GM12892 (cell line): ENCODE results near the gene RASSF8.

Experiments used
- POLR2A ChIP-seq: IDR thresholded peaks from 2 replicates; pipeline ENCODE4 v1.6.1; 2011; ENCODE audit warnings: low read depth, low read length, control low read depth
- POLR2AphosphoS5 ChIP-seq: IDR thresholded peaks from 2 replicates; pipeline ENCODE4 v1.6.1; 2011; ENCODE audit warnings: low read depth, low read length, control low read depth
- TAF1 ChIP-seq: IDR thresholded peaks from 2 replicates; pipeline ENCODE4 v1.6.1; 2011; ENCODE audit warnings: low read depth, mild to moderate bottlenecking, control low read depth, low read length, borderline replicate concordance

DNA sequence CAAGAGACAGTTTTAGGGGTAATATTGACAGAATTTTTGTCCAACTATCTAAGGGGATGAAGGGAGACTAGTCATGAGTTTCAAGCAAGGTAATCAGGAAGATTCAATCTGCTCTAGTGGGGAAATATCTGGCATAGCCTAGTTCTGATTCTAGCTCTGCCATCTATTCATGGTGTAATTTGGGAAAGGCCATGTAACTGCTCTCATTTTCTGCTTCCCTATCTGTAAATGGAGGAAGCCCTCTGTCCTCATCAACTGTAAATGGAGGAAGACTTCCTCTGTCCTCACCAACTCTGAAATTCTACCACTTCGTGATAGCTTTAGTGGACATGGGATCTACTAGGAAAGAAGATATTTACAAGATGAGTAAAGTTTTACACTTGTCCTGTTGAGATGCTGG, 128.5 kb downstream of the RASSF8 start:
- no peak for TF ChIP-seq POLR2AphosphoS5
- TF ChIP-seq POLR2A = no peak
- no peak for TF ChIP-seq TAF1
